SK-N-MC (cell line): ENCODE measurements around the gene ALPL.

Experiments
- EZH2 ChIP-seq: fragments of 200-600 bp; sonication (generic); IDR thresholded peaks from one replicate; pipeline ENCODE4 v1.6.1; 2017; ENCODE audit warnings: antibody characterized with exemption
- POLR2AphosphoS5 ChIP-seq: IDR thresholded peaks from 2 replicates; pipeline ENCODE4 v1.6.1; 2012; ENCODE audit warnings: mild to moderate bottlenecking, low read depth, low read length, borderline replicate concordance

DNA sequence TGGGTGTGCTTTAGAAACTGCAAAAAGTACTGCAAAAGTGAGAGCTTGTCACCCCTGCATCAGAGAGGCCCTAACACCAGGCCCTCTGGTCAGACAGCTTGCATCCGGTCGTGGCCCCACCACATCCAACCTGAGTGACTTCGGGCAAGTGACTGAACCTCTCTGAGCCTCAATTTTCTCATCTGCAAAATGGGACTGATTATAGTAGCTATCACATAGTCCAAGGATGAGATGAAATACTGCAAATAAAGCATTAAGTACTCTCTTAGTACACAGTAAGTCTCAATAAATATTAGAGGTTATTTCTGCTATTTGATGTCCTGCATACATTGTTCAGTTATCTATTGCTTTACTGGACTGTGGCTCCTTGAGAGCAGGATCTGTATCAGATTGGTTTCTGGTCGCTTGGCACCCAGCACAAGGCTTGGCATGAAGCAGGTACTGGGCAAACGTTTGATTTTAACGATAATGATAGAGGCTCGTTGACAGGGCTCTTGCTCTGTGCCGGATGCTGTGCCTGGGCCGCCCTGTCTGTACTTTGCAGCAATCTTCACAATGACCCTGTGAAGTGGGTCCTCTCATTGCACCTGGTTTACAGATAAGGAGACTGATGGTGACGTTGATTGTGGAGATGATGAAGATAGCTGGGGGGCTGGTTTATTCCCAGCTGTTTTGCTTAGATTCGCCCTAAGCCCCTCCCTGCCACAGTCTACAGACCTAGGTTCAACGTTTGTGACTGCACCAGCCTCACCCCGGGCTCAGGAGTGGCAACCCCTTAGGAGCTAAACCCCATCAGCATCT is 116.4 kb downstream of the ALPL start:
- TF ChIP-seq EZH2 (no peak), POLR2AphosphoS5 (no peak)
